ENCODE measurements around the gene ARID4B. TPM values are rescaled to one million over a fixed set of nuclear protein-coding genes. Genes with fewer than 3 reads are reported as not detected.

Gene ARID4B
- total RNA-seq, 1 experiment from 2014 or later: 28.3 TPM

GRCh38 chr1:235130766-235131270 lies 197.2 kb downstream of the ARID4B start:
- no peak overlapping the region for H3K9ac ChIP-seq (ENCODE audit: low read length)
- intact Hi-C loops (cut with micrococcal nuclease): no loop called here
- TF ChIP-seq ATF3 (IDR thresholded peaks at IDR 0.05) (no peak), FOSL1 (IDR thresholded peaks at IDR 0.05; ENCODE audit: low read depth) (no peak), ZFX (IDR thresholded peaks at IDR 0.05) (no peak), JUND (IDR thresholded peaks at IDR 0.05) (no peak), CEBPB (IDR thresholded peaks at IDR 0.05; ENCODE audit: low read depth) (no peak), ELF1 (IDR thresholded peaks at IDR 0.05; ENCODE audit: borderline replicate concordance, low read depth) (no peak), SRF (IDR thresholded peaks at IDR 0.05; ENCODE audit: low read depth) (no peak), ZNF274 (IDR thresholded peaks at IDR 0.05; ENCODE audit: low read depth, low read length) (no peak), CTCF (IDR thresholded peaks at IDR 0.05 in 2 of 3, conservative IDR thresholded peaks at IDR 0.05 in 1 of 3; ENCODE audit: borderline replicate concordance in 1 of 3, insufficient read depth in 1 of 3, low read depth in 2 of 3, low read length in 2 of 3) (no peak), REST (IDR thresholded peaks at IDR 0.05; ENCODE audit: low read depth) (no peak), EGR1 (IDR thresholded peaks at IDR 0.05; ENCODE audit: low read depth) (no peak), EZH2 (IDR thresholded peaks at IDR 0.05) (no peak), SIN3A (IDR thresholded peaks at IDR 0.05; ENCODE audit: low read depth) (no peak), TCF7L2 (IDR thresholded peaks at IDR 0.05; ENCODE audit: borderline replicate concordance, extremely low read depth, insufficient read depth, insufficient read length) (no peak), CBX3 (IDR thresholded peaks at IDR 0.05; ENCODE audit: low read depth) (no peak), POLR2A (IDR thresholded peaks at IDR 0.05; ENCODE audit: borderline replicate concordance, extremely low read depth, insufficient read depth, insufficient read length) (no peak), EZH2phosphoT487 (IDR thresholded peaks at IDR 0.05; ENCODE audit: borderline replicate concordance) (no peak), MAX (IDR thresholded peaks at IDR 0.05) (no peak), ZBTB33 (IDR thresholded peaks at IDR 0.05; ENCODE audit: extremely low read depth, insufficient replicate concordance, low read length) (no peak), SP1 (IDR thresholded peaks at IDR 0.05; ENCODE audit: low read depth) (no peak)
- H3K79me2 ChIP-seq (ENCODE audit: insufficient read depth, low read length): peaks cover 28% of the 10 kb centered on the region
- RAD21 ChIA-PET (ENCODE audit: low non-redundant PET in 1 of 2, low total read pairs in 2 of 2, uncharacterized antibody in 2 of 2, unreplicated experiment in 2 of 2): no interaction called here
- H3K27me3 ChIP-seq (ENCODE audit: insufficient read depth, low read length): no peaks in the 10 kb centered on the region
- no peak overlapping the region for H3K27ac ChIP-seq (ENCODE audit: low read depth, low read length)
- DNase-seq (ENCODE audit: low read depth, low spot score): no peak
- no TSS peak for BruUV-seq (replicated peaks)
- CTCF ChIA-PET: no interaction called here
- no peak overlapping the region for H3K4me3 ChIP-seq (replicated peaks in 1 of 2; ENCODE audit: low read depth in 1 of 2, low read length in 2 of 2)
- H3K36me3 ChIP-seq (ENCODE audit: control insufficient read depth in 1 of 2, insufficient read depth in 2 of 2, low read length in 2 of 2): peaks cover 15 to 20% of the 10 kb centered on the region in 2 experiments; a peak in 3 of 4 replicates
- peaks cover 10 to 18% of the 10 kb centered on the region in 2 experiments; a peak in 3 of 4 replicates for H3K4me1 ChIP-seq (ENCODE audit: control insufficient read depth in 1 of 2, insufficient read depth in 2 of 2, low read length in 2 of 2)
- POLR2A ChIA-PET: no interaction called here
- H3K4me2 ChIP-seq (ENCODE audit: low read length): no peak overlapping the region
- no peak overlapping the region for H2AFZ ChIP-seq (ENCODE audit: low read depth, low read length, poor library complexity, severe bottlenecking)
- H3K9me3 ChIP-seq (ENCODE audit: control insufficient read depth in 1 of 2, insufficient read depth in 1 of 2, low read depth in 1 of 2, low read length in 2 of 2): no peaks in the 10 kb centered on the region
- H4K20me1 ChIP-seq (ENCODE audit: insufficient read depth): peaks cover 11% of the 10 kb centered on the region; the same call in 1 of the 2 replicates
- ATAC-seq: no peak
- H3K9me2 ChIP-seq (ENCODE audit: insufficient read depth): no peaks in the 10 kb centered on the region
